Testis (tissue), 2 donors: ENCODE results near the gene MEX3B.

Experiments
- POLR2A ChIP-seq: fragments of 450-650 bp; IDR thresholded peaks from one replicate; pipeline ENCODE4 v1.6.1; 2017; ENCODE audit warnings: antibody characterized with exemption, mild to moderate bottlenecking, moderate library complexity
- TF ChIP-seq, protein P1 (sequence below), 3 experiments: fragments of 450-650 bp in 2 of 3; fragments of 200-600 bp in 1 of 3; sonication (generic) in 1 of 3; IDR thresholded peaks; one replicate each; pipeline ENCODE4 v1.5.1; 2016 to 2019; ENCODE audit warnings: antibody characterized with exemption in 3 of 3, mild to moderate bottlenecking in 2 of 3, moderate library complexity in 1 of 3

DNA sequence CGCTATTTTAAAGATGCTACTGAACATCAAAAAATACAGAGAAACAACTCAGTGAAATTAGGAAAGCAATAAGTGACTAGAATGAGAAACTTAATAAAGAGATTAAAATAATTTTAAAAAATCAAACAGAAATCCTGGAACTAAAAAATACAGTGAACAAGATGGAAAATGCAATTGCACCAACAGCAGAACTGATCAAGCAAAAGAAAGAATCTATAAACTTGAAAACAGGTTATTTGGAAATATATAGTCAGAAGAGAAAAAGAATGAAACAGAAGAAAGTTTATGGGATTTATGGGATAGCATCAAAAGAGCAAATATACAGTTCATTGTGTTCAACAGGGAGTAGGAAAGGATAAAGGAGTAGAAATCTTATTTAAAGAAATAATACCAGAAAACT, 53.3 kb downstream of the MEX3B start:
- TF ChIP-seq, protein P1, sequence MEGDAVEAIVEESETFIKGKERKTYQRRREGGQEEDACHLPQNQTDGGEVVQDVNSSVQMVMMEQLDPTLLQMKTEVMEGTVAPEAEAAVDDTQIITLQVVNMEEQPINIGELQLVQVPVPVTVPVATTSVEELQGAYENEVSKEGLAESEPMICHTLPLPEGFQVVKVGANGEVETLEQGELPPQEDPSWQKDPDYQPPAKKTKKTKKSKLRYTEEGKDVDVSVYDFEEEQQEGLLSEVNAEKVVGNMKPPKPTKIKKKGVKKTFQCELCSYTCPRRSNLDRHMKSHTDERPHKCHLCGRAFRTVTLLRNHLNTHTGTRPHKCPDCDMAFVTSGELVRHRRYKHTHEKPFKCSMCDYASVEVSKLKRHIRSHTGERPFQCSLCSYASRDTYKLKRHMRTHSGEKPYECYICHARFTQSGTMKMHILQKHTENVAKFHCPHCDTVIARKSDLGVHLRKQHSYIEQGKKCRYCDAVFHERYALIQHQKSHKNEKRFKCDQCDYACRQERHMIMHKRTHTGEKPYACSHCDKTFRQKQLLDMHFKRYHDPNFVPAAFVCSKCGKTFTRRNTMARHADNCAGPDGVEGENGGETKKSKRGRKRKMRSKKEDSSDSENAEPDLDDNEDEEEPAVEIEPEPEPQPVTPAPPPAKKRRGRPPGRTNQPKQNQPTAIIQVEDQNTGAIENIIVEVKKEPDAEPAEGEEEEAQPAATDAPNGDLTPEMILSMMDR (IDR thresholded peaks at IDR 0.05): no peak
- TF ChIP-seq POLR2A: no peak
